CD4-positive, alpha-beta T cell treated with Interleukin-15 for 4 hours (primary cell): ENCODE measurements around the gene CNTN4.

Source experiments
- DNase-seq: peaks from one replicate; pipeline ENCODE4 v3.0.0-alpha.2; 2020; ENCODE audit warnings: low spot score

Gene CNTN4

DNA sequence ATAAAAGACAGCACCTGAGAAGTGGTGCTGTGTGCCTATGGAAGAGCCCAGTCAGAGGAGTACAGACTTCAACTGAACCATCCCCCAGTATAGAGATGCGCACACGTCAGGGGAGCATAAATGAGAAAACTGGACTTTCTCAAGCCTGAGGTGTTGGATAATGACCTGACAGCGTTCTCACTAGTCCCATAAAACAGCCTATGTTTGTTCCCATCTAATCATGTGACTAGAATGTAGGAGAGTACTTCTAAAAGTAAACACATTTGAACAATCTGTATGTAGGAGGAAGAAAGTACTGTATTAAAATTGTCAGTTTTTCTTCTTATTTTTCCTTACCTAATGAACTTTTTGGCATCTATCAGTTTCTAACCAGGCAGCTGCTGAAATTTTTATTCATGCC, 498.9 kb downstream of the CNTN4 start:
- DNase-seq: no peak

DNA sequence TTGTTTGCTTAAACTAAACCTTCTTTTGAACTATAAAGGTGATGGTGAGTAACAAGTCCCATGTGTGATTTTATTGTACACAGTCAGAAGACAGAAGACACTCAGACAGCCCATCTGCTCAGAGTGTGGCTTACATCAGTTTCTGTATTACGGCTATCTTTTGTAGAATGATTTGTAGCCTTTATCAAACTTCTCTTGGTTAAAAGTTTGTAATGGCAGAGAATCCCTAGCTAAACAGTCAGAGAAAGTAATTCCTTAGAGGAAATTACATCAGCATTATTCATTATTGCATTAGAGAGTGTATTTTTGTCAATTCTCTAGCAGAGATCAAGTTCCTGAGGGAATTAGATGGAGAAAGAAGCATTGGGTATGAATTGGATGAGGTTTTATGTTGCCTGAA, 500.8 kb downstream of the CNTN4 start:
- DNase-seq: no peak

DNA sequence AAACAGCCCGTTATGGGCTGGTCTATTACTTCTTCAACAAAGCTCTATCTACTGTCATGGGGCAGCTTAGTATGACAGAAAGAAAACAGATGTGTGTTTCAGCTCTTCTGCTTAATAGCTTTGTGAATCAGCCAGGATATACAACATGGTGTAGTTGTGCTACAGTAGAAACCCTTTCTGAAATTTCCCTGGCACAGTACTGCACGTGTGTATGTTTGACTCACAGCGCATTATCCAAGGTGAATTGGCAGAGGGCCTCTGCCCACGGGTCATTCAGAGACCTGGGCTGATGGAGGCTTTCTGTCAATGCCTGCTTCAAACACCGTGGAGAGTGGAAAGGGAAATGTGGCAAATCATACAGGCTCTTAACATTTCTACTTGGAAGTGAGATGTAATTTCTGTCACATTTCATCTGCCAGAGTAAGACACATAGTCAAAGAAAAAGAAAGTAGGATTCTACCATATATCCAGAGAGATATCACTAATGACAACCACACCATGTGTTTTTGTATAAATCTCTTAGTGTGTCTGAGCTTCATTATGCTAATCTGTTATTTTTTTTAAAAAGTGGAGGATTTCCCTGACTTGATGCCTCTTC, 505.1 kb downstream of the CNTN4 start:
- DNase-seq: no peak

DNA sequence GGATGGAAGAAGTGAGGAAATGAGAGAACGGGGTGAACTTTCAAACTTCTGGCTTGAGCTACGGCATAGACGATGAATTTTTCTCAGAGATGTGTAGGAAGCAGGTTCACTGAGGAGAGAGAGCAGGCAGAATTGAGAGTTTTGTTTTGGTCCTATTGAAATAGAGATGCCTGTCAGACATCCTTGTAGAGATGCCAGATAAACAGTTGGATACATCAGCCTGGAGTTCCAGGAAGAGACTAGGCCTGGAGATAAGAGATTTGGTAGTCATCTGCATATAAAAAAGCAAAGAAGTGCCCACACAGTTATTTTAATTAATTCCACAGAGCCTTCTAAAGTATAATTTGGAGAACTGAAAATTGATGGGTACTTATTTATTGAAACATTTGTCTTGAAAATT, 515.9 kb downstream of the CNTN4 start:
- no peak for DNase-seq

DNA sequence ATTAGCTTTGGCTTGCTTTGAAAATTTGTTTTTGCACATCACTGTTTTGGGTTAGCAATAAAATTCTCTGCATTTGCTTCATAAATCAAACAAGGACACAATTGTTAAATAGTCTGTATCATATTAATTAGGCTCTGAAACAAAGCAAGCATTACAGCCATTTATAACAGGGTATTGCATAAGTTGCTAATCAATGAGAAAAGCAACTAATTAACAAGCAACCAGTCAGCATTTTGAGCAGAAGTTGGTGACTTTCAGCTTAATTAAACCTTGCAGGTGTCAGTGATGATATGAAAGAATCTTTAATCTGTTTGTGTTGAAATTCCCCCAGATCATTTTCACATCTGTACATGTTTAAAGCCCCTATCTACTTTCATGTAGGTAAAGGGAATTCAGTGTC, 516.4 kb downstream of the CNTN4 start:
- DNase-seq: no peak

DNA sequence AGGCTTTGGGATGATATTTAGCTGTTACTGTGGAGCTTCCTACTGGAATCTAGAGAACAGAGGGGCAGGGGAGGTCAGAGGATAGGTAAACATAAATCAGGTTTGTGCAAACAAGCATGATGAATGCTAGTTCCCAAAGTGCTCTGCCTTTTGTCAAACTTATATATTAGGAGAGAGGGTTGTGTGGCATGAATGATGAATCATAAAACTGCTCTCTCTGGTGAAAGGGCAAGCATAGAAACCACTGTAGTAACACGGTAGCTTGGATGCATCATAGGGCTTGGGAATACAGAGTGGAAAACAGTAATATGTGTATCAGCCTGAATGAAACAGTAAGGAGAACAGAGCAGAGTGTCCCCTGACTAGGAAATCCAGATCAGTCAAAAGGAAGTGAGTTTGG, 524.8 kb downstream of the CNTN4 start:
- no peak for DNase-seq

DNA sequence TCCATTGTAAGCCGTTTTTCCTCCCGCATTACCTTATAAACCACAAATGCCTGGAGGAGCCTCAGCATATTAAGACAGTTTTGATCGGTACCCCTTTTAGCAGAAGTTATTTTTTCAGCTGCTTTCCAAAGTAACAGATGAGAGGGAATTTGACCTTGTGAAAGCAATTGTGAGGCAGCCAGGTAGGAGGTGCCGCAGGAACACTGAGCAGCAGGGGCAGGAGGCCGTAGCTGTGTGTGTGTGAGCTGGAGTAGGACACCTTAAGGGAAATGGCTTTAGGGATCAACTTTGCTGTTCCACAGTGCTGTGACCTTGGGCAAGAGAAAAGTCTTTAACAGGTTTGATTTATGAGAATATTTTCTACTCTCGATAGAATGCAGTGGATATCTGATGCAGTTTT, 529.5 kb downstream of the CNTN4 start:
- DNase-seq: no peak

DNA sequence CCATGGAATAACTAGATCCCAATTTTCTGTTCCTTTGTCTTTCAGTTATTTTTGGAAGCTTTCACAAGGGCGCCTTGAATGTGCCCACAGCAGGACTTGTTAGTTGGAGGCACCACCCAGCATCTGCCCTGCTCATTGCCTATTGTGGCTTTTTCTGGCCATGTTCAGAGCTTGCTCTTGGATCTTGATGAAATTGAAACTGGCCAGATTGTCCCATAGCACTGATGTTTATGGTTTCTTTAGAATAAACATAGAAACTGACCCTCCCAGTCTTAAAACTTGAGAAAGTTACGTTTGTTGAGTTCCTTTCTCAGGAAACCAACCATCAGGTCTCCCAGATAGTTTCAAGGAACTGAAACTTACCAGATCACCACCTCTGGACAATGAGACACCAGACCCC, 536.8 kb downstream of the CNTN4 start:
- DNase-seq: no peak

DNA sequence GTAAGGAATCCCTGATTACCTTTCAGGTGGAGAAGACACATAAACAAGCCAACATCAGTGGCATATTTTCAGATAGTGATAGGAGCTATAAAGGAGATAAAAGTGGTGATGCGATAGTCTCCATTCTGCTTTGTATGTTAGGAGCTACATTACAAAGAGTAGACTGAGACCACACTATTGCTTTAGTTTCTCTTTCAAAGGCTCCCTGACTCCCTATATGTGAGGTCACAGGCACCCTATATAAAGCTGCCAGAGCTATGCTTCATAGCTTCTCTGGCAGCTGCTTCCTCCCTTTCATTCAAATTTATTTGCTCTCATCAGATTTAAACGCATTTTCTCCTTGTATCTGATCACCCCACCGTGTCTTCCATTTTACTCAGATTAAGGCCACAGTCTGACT, 544.9 kb downstream of the CNTN4 start:
- no peak for DNase-seq

DNA sequence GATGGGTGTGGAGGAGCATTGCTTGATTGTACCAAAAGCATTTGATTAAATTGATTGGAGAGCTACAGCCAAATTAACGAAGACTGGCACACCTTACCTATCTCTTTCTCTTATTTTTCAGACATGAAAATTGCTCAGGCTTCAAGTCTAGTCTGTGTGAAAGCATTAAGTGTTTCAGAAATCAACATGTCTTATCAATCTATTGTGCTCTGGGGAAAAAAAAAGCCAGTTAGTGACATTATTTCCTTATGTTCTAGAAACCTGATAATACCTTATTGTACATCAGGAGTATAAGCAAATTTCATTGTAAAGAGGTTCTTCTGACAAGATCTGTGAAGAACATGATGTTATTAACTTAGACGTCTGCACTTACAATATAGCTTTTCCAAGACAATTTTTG, 546.3 kb downstream of the CNTN4 start:
- no peak for DNase-seq

DNA sequence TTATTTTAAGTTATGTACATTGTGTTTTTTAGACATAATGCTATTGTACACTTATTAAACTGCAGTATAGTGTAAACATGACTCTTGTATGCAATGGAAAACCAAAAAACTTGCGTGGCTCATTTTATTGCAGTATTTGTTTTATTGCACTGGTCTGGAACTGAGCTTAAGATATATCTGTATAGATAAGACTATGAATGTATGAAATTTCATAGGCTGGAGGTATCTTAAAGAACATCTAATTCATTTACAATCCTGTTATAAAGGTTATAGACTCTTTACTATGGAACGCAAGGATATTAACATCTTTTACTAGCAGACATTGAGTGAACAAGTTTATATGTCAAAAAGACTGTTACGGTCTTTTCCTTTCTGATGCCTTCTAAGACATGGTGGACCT, 552.1 kb downstream of the CNTN4 start:
- no peak for DNase-seq

DNA sequence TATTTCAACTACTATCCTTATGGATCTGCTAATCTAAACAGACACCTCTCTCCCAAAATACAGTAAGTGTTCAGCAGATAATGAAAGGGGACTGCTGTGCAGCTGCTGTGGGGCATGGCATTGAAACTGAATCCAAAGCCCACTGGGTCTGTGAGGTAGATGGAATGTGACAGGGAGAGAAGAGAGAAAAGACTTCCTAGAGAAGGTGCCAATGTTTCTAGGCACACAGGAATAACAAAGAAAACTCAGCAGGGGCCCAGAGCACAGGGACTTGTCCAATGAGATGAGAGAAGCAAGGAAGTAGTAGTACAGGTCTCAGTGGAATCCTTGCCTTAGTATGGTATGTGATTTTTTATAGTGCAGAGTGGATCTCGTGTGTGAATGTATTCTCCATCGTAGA, 553.7 kb downstream of the CNTN4 start:
- no peak for DNase-seq

DNA sequence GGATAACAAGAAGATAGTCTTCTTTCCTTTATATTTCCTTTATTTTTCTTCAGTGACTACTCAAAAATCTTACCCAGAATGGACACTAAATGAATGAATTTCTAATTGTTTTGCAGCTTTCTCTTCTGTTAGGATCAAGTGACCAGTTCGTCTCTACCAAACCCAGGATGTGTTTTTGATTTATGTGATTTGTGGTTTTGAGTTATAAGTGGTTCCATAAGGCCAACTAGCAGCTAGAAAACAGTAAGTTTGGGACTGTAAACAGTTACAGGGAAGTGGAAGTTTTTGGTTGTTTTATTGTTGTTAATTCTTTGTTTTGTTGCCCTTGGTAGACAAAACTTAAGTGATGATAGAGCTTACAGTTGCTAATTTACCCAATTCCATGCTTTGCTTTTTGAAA, 555.0 kb downstream of the CNTN4 start:
- DNase-seq: no peak

DNA sequence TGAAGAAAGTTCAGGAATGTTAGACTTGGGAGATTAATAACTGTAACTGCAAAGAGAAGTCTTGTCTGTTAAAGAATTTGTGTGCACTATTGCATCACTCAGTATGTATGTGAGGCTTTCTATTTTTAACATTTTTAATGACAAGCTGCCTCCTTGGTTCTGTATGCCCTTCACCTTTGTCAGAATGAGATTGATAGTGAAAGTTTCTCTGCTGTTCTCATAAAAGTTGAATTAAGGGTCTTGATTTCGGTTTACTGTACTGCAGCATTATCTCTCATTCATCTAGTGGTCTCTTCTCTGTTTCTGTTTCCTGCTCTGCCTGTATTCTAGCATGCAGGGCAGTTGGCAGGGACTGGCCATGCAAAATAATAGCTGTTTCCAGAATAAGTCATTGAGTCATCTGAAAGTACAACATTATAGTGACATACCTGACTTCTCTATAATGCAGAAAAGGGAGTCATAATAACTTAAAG, 556.6 kb downstream of the CNTN4 start:
- DNase-seq: no peak

DNA sequence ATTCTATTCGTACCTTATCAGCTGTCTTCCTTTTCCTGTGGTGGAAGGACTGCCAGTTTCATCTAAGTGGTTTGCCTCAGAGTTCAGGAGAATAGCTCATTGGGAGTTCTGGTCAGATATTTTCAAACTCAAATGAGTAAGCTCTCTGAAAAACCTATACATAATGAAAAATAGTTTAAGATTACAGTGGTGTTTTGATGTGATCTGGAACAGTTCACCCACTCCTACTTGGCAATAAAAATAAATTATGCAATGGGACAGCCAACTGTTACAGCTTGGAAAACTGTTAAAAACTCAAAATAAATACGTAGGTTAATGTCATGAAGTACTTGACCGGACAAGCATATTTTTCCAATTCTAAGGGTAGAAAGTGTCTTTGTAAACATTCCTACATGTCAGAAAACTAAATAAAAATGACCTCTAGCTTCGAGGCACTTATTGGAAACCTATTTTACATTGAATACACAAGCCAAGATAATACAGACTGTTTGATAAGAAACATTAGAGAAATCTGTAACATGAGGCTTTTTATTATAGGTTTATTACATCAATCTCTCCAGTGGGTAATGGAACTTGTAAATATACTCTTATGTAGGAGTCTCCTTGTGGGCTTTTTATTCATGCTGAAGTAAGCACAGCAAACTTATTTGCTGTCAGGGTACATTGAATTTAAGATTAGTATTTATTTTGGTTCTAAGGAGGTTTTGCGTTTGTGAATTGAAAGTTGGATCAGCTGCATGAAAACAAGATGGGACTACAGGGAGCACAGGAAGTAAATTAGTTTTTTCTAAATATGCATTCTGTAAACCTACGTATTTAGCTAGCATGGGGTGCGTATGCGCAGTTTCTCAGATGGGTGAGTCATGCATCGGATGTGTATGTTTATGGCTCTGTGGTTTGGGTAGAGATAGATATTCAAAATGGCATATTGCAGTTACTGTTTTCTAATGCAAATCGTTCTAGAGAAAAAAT, 558.4 kb downstream of the CNTN4 start:
- no peak for DNase-seq

DNA sequence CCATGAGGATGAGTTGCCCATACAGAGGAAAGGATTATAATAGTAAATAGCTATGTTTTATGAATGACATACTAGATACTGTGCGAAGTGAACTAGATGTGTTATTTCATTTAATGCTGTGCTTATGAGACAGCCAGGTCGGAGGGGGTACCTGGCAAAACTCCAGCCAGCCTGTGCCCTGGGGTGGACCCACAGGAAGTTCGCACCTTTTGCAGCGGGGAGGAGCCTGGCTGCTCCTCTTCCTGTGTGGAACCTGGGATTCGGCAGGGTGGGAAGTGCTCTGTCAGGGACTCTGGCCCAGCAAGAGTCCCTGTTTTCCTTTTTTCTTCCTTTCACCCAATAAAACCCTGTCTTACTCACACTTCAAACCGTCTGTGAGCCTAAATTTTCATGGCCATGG, 559.3 kb downstream of the CNTN4 start:
- DNase-seq: no peak

DNA sequence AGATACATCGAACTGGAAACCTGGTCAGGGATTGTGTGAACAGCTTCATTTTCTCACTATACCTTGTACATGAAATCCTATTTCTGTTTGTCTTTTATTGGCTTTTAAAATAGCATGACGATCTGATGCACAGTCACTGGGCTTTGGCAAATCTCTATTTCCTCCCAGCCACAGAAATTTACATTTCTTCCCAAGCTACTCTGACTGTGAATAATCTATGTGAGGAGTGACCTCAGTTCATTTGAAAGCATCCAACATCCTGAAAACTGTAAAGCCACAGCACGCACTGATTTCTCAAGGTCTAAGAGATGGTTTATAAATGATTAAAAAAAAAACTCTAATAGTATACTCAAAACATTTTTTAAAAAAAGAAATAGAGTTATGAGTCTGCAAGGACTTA, 561.2 kb downstream of the CNTN4 start:
- no peak for DNase-seq

DNA sequence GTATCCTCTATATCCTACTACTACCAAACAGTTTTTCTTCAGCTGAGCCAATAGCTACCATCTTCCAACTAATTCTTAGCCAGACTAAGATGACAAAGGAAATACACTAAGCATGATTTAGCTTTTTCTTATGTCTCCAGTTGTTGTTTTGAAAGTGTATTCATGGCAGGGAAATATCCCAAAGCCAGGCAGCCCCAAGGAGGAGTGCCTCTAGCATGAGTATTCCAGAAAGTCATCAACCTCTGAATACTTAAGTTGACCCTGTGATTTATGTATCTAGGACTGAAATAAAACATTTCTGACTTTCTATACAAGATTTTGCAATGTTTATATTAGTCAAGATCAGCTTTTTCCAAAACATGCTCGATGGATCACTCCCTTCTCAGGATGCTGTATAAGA, 562.4 kb downstream of the CNTN4 start:
- no peak for DNase-seq

DNA sequence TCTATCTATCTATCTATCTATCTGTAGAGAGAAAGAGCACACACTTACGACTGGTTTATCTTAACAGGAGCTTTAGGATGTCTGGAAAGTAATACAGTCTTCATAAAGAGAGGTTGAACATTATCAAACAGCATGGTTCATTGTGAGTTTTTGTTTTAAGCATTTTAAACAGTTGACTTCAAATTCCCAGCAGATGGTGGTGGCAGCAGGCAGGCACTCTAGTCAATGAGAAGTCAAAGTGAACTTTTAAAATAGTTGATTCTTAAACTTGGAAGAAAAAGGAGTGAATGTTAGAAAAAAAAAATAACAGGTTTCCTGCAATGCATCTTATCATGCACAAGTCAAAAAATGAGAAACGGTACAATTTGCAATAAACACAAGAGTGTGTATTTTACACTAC, 578.8 kb downstream of the CNTN4 start:
- DNase-seq: no peak

DNA sequence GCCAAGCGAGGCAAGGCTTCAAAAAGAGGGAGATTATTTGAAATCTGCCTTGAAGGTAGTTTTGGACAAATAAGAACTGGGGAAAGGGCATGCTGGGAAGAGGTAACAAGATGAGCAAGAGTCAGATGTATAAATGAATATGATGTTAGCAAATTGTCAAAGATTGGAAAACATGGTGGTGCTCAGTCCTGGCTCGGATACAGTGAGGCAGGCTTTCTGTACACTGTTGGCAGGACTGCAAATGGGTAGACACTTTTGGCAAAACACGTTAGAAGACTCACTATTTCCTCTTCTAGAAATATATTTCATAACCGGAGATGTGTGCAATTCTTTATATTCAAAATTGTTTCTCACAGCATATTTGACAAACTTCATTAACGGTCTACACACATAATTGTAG, 581.6 kb downstream of the CNTN4 start:
- no peak for DNase-seq

DNA sequence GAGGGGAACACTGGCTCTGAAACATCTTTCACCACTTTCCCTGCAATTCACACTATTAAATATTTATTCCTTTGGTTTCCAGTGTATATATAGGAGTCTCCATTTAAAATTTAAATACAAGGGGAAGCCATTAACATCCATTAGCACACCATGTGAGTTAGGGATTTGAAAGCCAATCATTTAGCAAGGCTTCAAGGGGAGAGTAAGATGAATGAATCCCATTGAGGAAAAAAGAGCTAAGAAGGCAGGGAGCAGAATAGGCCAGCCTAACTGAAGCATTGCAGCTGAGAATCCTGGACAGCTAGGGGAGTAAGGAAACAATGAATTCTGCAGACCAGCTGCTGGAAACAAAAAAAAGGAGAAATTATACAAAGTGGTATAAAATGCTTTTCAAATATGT, 585.4 kb downstream of the CNTN4 start:
- no peak for DNase-seq

DNA sequence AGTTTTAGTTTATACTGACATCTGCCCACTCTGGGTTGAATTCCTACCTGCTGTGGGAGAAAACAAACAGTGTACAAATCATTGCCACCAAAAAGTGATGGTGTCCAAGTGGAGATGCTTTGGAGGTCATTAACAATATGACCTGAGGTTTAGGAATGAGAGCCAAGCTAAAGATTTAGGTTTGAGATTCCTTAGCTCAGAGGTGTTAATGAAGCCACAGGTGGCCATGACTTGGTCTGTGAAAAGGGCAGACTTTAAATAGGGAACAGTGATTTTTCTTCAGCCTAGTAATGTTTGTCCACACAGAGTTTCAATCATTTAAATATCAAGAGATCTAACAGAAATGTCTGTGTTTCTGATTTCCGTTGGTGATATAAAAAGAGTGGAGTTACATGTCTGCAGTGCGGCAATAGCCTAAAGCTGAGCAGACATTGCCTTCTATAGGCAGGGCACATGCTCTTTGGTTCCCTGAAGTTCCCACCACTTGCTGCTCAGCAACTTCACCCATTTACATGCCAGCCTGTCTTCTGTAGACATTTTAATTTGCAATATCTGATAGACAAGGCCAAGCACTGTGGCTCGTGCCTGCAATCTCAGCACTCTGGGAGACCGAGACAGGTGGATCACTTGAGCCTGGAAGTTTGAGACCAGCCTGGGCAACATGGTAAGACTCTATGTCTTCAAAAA, 588.3 kb downstream of the CNTN4 start:
- no peak for DNase-seq

DNA sequence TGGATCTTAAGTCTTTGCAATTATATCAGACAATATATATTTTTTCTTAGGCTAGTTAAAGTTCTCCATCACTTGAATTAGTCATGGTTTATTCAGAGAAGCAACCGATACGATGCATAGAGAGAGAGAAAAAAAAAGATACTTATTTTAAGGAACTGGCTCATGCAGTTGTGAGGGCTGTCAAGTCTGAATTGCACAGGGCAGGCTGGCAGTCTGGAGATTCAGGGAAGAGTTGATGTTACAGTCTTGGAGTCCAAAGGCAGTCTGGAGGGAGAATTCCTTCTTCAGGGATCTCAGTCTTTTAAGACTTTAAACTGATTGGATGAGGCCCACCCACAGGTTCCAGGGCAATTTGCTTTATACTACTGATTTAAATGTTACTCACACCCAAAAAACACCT, 598.9 kb downstream of the CNTN4 start:
- no peak for DNase-seq
